SK-MEL-5 (cell line): ENCODE results near the gene THSD4. TPM values are rescaled to one million over a fixed set of nuclear protein-coding genes. Genes with fewer than 3 reads are reported as not detected.
"Not testable (repeated sequence)": the region's sequence is repeated elsewhere in the genome, so short reads cannot be mapped to it uniquely, and the experiment has no call there.

Source experiments
- DNase-seq: peaks from one replicate; pipeline ENCODE4 v3.0.0-alpha.2; 2016; ENCODE audit warnings: low read depth, low spot score
- in situ Hi-C: cut with HindIII; loops from 2 replicates; pipeline ENCODE4 v1.10.0; 2016; ENCODE audit warnings: low sequenced_read_pairs, high pct_unique_total_duplicates, low pct_unique_long_range_greater_than_20kb
- total RNA-seq: library from RNA; depleted of rRNA; stranded (reverse); fragments of >200 nt; shearing (Covaris generic); gene quantifications from 2 replicates; pipeline ENCODE4 v1.2.3, GENCODE V29; 2014

THSD4 gene
- total RNA-seq, 1 experiment from 2014 or later = 0.50 TPM

GRCh38 chr15:71411538-71412482 lies 296.5 kb downstream of the THSD4 start:
- in situ Hi-C loops = no loop called here
- DNase-seq = no peak

DNA sequence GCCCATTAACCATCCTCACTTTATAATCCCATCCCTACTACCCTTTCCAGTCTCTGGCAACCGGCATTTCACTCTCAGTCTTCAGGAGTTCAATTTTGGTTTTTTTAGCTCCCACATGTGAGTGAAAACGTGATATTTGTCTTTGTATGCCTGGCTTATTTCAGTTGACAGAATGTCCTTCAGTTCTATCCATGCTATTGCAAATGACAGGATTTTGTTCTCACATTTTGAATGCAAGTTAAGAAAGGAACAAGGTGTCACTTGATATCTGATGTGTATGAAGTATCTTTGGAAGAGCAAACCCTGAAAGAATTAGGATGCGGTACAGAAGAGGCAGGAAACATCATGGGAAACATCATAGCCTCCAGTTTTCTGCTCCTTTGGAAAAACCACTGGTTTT lies 298.1 kb downstream of the THSD4 start:
- in situ Hi-C loops = no loop called here
- no peak for DNase-seq

GRCh38 chr15:71414853-71415252 lies 299.6 kb downstream of the THSD4 start:
- DNase-seq = no peak
- in situ Hi-C loops = no loop called here

DNA sequence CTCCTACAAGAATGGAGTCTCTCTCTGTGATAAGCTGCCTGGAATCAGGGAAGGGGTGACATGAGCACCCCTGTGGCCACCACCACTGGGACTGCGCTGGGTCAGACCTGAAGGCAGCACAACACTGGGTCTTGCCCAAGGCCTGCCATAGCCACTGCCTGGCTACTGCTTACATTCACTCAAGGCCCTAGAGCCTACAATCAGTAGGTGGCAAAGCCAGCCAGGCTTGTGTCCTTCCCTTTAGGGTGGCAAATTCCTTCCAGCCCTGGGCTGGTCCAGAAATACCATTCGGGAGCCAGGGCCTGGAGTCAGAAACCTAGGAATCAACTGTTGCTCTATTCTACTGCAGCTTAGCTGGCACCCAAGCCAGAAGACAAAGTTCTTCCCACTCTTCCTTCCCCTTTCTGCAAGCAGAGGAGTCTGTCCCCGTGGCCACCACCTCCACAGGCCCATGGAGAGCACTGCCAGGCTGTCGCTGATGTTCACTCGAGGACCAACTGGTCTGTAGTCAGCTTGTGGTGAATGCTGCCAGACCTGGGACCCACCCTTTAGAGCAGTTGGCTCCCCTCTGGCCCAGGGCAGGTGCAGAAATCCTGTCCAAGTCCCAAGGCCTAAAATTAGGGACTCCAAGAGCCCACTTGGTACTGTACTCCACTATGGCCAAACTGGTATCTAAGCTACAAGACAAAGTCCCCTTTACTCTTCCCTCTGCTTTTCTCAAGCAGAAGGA lies 307.4 kb downstream of the THSD4 start:
- in situ Hi-C loops = no loop called here
- DNase-seq = no peak

- in situ Hi-C loops = no loop called here
- no peak for DNase-seq
Measured at GRCh38 chr15:71424765-71425164, 309.5 kb downstream of the THSD4 start.

GRCh38 chr15:71425388-71425787 lies 310.1 kb downstream of the THSD4 start:
- DNase-seq = no peak
- in situ Hi-C loops = no loop called here

DNA sequence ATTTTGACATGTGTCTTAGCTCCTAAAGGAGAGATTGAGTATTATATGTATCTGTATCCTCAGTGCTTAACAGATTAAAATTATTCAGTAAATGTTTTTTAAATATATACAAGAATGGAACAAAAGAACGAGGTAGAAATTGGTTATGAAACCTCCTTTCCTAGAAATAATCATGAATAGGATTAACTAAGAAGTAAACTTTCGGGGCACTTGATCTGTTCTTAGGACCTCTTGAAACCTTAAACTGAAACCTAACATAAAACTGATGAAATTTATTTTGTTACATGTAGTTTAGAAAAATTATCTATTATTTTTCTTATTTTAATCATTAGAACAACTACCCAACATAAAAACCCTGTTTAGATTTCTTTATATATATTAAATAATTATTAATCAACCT lies 311.5 kb downstream of the THSD4 start:
- in situ Hi-C loops = no loop called here
- DNase-seq = no peak

DNA sequence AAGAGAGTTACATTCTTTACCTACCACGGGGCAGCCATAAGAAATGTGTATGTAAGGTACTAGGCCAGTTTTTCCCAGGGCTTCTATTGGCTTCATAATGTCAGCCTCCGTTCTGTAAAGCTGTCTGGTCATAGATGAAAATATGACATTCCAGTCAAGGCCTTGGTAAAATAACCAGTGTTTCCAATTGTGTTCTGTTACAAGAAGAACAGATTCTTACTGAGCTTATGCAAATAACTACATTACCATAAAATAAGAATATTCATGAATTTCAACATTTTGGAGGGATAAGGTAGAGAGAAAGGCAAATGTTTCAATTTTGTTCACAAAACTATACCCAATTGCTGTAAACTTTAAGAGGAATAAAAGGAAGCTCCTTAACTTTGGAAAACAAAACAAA lies 315.5 kb downstream of the THSD4 start:
- no peak for DNase-seq
- in situ Hi-C loops = no loop called here

GRCh38 chr15:71431343-71432336 lies 316.4 kb downstream of the THSD4 start:
- in situ Hi-C loops = no loop called here

GRCh38 chr15:71433402-71433801 lies 318.1 kb downstream of the THSD4 start:
- in situ Hi-C loops = no loop called here
- DNase-seq = no peak

More at GRCh38 chr15:71431343-71432336, 316.4 kb downstream of the THSD4 start:
- DNase-seq = no peak

DNA sequence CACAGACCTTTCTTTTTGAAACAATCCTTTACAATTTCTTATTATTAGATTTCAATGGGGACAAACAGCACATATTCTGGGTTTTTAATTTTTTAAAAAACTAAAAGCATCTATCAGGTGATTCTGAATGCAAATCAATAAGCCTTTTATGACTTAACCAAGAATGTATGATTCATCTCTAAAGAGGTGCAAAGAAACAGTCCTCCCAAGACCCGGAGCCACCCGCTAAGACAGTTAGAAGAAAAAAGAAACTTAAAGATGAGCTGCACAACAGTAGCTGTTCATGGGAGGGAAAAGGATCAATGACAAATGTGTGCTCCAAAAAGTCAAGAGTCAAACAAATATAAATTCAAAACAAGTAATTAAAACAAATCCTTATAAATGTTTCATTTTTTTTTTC lies 319.5 kb downstream of the THSD4 start:
- DNase-seq = no peak

GRCh38 chr15:71435552-71435951 lies 320.3 kb downstream of the THSD4 start:
- in situ Hi-C loops = no loop called here

More for the DNA sequence above, 319.5 kb downstream of the THSD4 start:
- in situ Hi-C loops = no loop called here

GRCh38 chr15:71436854-71437253 lies 321.6 kb downstream of the THSD4 start:
- in situ Hi-C loops = no loop called here
- no peak for DNase-seq

More at GRCh38 chr15:71435552-71435951, 320.3 kb downstream of the THSD4 start:
- no peak for DNase-seq

DNA sequence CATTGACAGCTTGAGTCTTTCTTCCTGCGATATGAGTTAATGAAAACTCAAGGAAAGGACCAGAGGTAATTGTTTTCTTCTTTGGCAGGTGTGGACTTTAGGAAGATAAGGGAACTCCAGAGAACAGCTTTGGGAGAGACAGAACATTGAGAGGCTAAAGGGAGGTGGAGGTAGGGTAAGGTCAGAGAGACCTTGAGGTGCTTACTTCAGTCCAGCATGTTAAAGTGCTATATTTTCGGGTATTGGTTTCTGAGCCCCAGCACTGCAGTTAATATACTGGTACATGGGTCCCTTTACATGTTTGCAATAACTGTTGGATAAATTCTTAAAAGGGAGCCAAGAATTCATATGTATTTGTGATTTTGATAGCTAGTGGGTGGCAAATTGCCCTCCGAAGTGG lies 322.1 kb downstream of the THSD4 start:
- no peak for DNase-seq
- in situ Hi-C loops = no loop called here

- in situ Hi-C loops = no loop called here
Measured at GRCh38 chr15:71437919-71438318, 322.6 kb downstream of the THSD4 start.

GRCh38 chr15:71439478-71439877 lies 324.2 kb downstream of the THSD4 start:
- in situ Hi-C loops, DNase-seq: not testable (repeated sequence)

More at GRCh38 chr15:71437919-71438318, 322.6 kb downstream of the THSD4 start:
- no peak for DNase-seq

GRCh38 chr15:71440489-71441110 lies 325.3 kb downstream of the THSD4 start:
- in situ Hi-C loops = no loop called here
- peak; percentile 69 for DNase-seq
